IPS-NIHi7 (cell line): ENCODE measurements around the gene SLC51B.
"Not testable (repeated sequence)": the region's sequence is repeated elsewhere in the genome, so short reads cannot be mapped to it uniquely, and the experiment has no call there.

Experiments
- DNase-seq: peaks from one replicate; pipeline ENCODE4 v3.0.0; 2012; ENCODE audit warnings: mixed read lengths; ENCODE audit errors: extremely low spot score

SLC51B gene

DNA sequence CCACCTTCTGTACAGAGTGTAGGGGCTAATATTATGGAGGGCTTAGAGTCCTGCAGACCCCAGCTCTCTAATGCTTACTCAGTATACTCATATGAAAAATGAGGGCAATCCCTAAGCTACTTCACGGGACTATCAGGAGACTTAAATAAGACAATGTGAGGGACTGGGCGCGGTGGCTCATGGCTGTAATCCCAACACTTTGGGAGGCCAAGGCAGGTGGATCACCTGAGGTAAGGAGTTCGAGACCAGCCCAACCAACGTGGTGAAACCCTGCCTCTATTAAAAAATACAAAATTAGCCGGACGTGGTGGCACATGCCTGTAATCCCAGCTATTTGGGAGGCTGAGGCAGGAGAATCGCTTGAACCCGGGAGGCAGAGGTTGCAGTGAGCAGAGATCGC, 54.6 kb downstream of the SLC51B start:
- DNase-seq, result not testable (repeated sequence)

- DNase-seq, result no peak
Measured at GRCh38 chr15:65100442-65100841, 55.3 kb downstream of the SLC51B start.

GRCh38 chr15:65101411-65101890, 56.3 kb downstream of the SLC51B start:
- DNase-seq, result peak; percentile 88

GRCh38 chr15:65101891-65102708, 56.9 kb downstream of the SLC51B start:
- peak; percentile 72 for DNase-seq

- no peak for DNase-seq
Measured at GRCh38 chr15:65102912-65103311, 57.7 kb downstream of the SLC51B start.
